GM18951 (cell line): ENCODE measurements around the gene KCNK16.

ENCODE experiments used
- POLR2A ChIP-seq: IDR thresholded peaks from 4 replicates; pipeline ENCODE4 v1.6.1; 2011; ENCODE audit warnings: mild to moderate bottlenecking; ENCODE audit not compliant: insufficient read length, insufficient read depth; ENCODE audit errors: extremely low read depth
- in situ Hi-C: fragments of 300-500 bp; cut with MboI; formaldehyde crosslinking; loops from one replicate; pipeline ENCODE4 v1.12.0; 2022; ENCODE audit warnings: low sequenced_read_pairs, mixed read lengths, inconsistent platforms; ENCODE audit not compliant: unreplicated experiment

The KCNK16 gene

DNA sequence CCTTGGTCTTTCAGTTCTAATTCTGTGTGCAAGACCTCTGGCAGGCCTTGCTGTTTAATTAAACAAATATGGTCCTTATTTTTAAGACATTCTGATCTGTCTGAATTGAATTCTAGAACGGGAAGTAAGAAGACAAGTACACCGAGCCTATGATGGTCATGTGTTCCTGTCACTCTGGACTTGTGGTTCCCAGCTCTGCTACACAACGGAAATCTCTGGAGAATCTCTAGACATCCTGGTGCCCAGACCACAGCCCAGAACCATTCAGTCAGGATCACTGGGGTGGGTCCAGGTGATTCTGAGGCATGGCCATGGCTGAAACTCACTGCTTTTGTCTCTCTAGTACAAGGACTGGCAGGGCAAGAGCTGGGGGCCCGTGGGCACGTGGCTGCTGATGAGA is 15.9 kb upstream of the KCNK16 start:
- in situ Hi-C loops: no loop called here
- TF ChIP-seq POLR2A: no peak

DNA sequence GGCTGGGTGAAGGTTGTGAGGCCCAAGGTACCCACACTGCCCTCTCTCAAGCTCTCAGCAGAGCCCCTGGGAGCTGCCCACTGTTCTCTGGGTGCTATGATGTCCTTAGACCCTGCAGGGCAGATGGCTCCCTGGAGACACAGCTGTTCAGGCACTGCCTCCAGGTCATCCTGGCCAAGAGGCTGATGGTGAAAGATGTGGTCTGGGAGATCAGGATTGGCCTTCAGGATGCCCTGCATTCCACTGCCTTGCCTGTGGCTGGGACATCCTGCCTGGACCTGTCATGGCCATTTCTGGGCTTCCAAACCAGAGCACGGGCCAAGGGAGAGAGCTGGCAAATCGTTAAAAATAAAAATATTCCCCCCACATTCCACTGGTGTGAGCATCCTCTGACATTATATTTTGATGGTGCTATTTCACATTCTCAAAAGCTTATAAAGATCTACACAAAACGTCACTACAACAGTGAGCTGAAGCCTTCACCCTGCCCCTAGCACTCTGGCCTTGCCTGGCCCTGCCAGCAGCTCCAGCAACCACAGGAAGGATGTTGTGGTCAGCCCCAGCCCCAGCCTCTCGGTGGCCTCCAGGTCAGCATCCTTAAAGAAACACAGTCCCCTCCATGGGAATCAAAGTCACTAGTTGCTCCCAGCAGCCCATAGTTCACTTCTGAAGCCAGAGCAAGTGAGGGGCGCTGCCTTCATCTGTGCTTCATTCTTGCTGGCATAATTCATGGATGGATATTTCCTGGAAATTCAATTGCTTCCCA is 13.5 kb upstream of the KCNK16 start:
- in situ Hi-C loops: no loop called here

DNA sequence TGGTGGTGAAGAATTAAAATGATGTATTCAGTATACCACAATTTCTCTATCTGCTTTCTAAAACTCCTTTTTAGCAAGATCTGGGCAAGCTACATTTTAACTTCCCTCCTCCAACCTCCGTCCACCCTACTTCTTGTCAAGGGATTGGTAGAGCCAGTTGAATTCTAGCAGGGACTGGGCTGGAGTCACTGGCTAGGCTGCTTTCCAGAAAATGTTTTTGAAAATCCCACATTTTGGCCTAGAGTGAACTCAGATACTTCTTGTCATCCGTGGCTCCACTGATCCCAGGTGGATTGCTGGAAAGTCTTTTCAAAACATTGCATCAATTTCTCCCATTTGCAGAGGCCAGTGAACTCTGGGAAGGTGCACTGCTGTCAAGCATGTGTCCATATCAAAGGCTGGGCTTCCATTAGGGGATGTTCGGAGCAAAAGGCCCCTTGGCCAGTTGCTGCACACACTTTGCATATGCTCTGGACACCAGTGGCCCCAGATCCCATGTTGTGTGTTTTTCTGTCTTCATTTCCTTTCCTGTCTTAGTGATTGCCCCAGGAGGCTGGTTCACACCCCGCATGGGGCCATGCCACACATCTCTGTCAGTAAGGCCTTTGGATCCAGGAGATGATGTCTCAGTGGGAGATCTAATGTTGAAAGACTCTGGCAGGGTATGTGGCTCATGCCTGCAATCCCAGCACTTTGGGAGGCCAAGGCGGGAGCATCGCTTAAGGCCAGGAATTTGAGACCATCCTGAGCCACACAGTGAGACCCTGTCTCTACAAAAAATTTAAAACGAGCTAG is 11.3 kb upstream of the KCNK16 start:
- TF ChIP-seq POLR2A: no peak
- in situ Hi-C loops: no loop called here

More for the DNA sequence above, 13.5 kb upstream of the KCNK16 start:
- no peak for TF ChIP-seq POLR2A

DNA sequence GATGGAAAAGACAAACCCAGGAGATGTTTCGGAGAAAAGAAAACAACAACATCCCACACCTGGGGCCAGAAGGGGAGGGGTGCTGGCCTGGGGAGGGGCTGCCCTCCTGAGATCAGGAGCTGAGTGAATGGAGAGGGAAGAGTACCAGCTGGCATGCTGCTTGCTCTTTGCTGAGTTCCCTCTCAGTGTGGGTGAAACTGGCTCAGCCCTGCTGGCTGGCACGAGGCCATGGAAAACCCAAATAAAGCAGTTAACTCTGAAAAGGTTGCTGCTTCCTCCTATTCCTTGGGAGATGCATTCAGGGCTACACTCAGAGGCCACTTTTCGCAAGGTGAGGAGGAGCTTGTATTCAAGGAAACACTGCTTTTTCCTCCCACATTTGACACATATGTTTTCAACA is 8.0 kb upstream of the KCNK16 start:
- no peak for TF ChIP-seq POLR2A
- in situ Hi-C loops: no loop called here

DNA sequence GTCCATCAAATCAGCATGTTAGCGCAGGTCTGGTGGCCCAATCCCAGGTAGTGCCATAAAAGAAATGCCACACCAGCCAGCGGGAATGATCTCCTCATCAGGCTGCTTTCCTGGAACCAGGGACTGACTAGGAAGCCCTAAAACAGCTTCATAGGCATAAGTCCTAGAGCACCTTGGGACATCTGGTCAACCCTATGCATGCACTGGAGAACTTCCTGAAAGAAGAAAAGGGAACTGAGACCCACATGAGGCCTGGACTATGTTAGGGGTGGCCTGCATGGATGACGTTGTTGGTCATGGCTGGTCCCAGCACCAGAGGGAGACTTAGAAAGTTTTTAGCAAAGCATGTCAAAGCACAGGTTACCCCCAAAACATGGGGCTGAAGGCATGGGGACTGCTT is 7.6 kb upstream of the KCNK16 start:
- no peak for TF ChIP-seq POLR2A
- in situ Hi-C loops: no loop called here

DNA sequence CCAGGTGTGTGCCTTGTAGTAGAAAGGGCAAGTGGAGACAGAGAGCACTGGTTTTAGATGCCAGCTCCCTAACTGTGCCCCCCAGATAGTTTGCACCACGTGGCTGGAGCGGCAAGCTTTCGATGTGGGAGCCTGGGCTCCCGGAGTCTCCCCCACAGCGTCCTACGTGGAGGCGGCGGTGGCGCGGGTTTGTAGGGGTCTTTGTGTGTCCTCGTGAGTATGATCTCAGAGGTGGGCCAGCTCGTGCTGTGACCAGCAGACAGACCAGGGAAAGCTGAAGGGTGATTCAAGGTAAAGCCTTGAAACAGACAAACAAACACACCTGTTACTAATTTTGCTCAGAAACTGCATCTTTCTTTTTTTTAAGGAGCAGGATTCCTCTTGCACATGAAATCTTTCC is 5.6 kb upstream of the KCNK16 start:
- in situ Hi-C loops: no loop called here
- no peak for TF ChIP-seq POLR2A

DNA sequence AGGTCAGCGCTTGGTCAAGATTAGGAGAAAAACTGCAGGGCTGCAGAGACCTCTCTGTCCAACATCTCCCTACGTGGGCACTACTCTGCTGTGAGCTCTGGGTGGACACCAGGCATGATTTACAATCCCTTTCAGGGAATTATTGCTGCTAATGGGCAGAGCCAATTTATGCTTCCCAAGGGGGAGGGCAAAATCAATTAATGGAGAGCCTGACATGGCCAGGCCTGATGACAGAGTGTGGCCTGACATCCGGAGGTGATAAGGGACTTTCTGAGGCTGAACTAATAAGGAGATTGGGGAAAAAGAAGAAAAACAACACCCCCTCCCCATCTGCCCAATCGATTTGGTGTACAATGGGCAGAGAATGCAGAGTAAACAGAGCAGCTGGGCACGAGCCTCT is 5.0 kb upstream of the KCNK16 start:
- in situ Hi-C loops: no loop called here

DNA sequence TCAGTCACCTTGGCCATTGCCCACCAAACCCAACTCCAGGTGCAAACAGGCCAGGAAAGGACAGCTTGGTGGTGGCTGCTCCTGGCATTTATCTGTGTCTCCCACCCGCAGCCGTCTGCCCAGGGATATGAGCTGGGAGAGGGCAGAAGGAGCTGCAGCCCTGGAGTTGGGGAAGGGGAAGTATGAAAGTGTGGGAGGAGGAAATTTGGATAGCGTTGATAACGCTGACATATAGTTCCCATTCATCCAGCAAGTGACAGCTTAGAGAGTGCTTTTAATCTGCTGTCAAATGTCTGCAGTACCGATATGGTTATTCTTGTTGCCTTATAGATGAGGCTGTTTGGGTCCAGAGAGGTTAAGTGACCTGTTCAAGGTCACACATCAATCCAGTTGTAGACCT is 741 bp downstream of the KCNK16 start:
- in situ Hi-C loops: no loop called here

More for the DNA sequence above, 5.0 kb upstream of the KCNK16 start:
- no peak for TF ChIP-seq POLR2A

DNA sequence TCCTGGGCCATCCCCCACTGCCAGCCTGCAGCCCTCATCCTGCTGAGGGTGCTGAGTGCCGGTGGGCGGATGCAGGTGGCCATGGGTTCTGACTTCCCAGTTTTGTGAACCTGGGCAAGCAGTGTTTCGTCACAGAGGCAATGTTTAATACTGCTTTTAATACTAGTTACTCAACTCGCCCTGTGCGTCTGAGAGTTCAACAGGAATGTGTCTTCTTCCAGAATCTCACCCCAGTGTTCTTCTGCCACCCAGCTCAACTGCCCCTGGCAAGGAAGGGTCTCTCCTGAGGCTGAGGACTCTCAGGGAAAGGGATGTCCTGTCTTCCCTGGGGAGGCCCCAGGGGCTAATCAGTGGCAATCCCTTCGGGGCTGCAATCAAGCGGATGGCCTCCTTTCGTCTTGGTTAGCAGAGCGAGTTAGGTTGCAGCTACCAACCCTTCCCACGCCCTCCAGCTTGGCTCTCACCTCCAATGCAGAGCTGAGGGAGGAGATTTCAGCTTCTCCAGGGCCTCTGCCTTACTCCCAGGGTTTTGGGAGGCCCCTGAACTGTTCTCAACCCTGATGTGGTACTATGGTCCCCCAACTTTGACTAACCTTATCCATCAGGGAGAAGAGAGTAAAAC is 2.0 kb downstream of the KCNK16 start:
- TF ChIP-seq POLR2A: no peak
- in situ Hi-C loops: no loop called here

More for the DNA sequence above, 741 bp downstream of the KCNK16 start:
- TF ChIP-seq POLR2A: no peak

DNA sequence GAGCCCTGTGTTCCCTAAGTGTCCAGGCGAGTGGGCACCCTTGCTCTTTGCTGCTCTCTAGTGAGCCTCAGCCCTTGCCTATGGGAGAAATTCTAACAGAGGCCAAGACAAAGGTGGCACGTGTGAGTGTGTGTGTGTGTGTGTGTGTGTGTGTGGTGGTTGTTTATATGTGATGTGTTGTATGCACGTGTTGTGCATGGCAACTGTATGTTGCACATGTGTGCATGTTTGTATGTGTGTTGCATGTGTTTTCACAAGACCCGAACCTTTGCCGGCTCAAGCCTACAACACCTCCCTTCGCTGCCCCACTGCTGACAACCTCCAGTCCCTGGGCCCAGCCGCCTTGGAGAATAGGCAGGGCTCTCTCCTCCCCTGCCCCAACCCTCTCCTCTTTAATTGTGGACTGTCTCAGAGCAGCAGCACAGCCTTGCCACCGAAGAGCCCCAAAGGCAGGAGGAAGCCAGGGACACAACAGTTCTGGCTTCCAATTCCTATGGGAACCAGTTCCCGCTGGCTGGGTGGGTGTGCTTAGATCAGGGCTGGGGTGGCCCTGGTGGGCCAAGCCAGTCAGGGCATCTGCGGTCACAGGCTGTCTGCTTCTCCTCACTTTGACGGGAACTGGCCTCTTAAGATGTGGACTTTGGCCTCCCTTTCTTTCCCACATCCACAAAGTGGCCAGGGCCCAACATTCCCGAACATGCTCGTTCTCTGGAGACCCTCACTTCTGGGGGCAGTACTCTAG is 2.7 kb downstream of the KCNK16 start:
- in situ Hi-C loops: no loop called here
- no peak for TF ChIP-seq POLR2A

DNA sequence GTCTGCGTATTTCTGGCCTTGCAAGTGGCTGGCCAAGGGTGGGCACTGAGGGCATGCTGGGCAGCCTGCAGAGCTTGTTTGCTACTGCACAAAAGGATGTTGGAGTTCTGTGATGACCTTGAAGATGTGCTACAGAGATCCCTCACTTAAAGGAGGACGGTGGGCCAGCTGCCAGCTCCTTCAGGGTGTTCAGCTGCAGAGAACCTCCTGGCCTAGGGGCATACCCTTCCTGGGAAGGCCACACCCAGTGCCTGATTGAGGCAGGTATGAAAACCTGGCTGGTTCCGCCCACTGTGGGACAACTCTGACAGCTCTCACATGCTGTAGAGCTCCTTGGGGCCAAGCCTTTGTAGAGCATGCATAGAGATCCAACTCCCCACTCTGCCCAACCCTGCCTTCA is 5.2 kb downstream of the KCNK16 start:
- TF ChIP-seq POLR2A: no peak
- in situ Hi-C loops: no loop called here

DNA sequence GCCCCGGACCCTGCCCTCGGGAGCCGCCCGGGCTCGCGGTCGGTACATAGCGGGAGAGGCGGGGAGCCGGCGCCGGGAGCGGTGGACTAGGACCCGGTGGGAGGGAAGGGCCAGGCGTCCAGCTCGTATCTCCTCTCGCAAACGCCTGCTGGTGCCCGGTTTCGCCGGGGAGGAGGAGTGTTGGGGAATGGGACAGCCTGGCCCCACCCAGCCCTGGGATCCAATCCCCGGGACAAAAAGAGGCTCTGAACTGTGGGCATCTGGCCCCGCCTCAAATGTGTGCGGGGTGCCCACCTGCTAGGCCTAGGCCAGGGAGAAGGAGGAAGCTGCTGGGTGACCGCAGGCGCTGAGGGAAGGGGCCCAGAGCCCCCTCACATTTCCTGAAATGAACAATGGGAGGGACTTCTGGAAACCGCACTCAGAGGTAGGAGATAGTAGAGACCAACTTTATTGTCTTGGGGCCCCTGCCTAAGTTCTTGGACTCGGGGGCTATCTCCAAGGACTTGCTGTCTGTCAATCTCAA is 8.2 kb downstream of the KCNK16 start, which contains the start of gene KCNK17:
Gene KCNK17, minus strand, starts transcription at position 147 of the 523 bp plus-strand sequence. Its CDS starts 99 bp downstream, at position 48.
- TF ChIP-seq POLR2A: no peak
- in situ Hi-C loops: no loop called here
